Measurements from ENCODE around the gene KIAA0232.

The KIAA0232 gene

DNA sequence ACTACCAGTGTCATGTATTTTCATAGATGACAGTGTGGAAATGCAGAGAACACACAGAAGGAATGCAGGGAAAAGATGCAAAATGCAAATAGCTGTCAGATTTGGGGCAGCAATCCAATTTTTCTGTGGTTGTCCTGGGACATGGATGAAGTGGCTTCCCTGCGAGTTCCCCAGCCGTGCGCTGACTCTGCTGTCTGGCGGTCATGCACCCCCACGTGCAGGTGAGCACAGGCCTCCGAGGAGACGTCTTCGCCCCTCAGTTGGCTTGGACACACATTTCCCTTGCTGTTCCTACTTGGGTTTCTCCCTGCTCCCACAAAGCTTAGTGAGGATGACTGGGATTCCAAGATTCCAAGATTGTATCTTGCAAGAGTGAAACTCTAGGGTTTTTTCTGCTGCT, 42.2 kb upstream of the KIAA0232 start:
- Histone ChIP-seq H3K36me3 (no peaks in the 10 kb centered on the region), H3K9me3 (no peaks in the 10 kb centered on the region), H3K4me3 (ENCODE audit: low read depth, low read length) (no peak overlapping the region), H3K4me1 (no peaks in the 10 kb centered on the region), H3K27me3 (no peaks in the 10 kb centered on the region; the same call in 1 of the 2 replicates)
- no peak for DNase-seq
- TF ChIP-seq, protein P1, sequence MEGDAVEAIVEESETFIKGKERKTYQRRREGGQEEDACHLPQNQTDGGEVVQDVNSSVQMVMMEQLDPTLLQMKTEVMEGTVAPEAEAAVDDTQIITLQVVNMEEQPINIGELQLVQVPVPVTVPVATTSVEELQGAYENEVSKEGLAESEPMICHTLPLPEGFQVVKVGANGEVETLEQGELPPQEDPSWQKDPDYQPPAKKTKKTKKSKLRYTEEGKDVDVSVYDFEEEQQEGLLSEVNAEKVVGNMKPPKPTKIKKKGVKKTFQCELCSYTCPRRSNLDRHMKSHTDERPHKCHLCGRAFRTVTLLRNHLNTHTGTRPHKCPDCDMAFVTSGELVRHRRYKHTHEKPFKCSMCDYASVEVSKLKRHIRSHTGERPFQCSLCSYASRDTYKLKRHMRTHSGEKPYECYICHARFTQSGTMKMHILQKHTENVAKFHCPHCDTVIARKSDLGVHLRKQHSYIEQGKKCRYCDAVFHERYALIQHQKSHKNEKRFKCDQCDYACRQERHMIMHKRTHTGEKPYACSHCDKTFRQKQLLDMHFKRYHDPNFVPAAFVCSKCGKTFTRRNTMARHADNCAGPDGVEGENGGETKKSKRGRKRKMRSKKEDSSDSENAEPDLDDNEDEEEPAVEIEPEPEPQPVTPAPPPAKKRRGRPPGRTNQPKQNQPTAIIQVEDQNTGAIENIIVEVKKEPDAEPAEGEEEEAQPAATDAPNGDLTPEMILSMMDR (IDR thresholded peaks at IDR 0.05; ENCODE audit: low read depth, low read length), result no peak

DNA sequence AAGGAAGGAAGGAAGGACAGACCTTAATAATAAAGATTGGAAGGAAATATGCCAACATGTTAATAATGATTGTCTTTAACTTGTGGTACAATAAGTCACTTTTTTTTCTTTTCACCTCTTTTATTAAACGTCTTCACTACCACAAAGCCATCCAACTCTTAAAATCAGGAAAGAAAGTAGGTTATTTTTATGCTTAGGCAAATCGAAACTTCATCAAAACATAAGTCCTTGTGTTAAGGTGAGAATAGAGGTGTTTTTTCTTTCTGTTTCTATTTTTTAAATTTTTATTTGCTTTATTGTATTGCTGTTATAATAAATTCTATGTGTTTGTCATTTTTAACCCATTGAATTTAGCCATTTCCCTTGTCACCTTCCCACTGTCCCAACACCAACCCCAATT, 40.0 kb upstream of the KIAA0232 start:
- Histone ChIP-seq H3K4me1 (no peaks in the 10 kb centered on the region), H3K27me3 (no peaks in the 10 kb centered on the region; the same call in 1 of the 2 replicates), H3K9me3 (no peaks in the 10 kb centered on the region), H3K36me3 (no peaks in the 10 kb centered on the region), H3K4me3 (ENCODE audit: low read depth, low read length) (no peak overlapping the region)
- no peak for DNase-seq
- TF ChIP-seq, protein P1 (IDR thresholded peaks at IDR 0.05; ENCODE audit: low read depth, low read length), result no peak

DNA sequence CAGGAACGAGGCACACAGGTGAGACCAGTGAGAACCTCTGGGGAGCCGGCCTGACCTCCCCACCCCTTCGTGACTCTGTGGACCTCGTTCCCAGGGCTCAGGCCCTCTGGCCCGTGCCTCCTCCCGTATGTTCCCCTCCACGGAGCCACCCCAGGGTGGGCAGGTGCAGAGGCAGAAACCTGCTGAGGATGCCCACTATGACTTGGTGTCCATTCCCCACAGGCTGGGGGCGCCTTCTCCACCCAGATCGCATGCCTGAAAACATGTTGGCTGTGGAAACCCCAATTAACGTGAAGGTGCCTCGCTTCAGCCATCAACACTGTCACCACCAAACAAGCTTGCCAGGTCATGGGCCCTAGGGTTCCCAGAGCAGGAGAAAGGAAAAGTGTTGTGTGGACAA, 39.5 kb upstream of the KIAA0232 start:
- DNase-seq, result no peak
- no peaks in the 10 kb centered on the region; the same call in 1 of the 2 replicates for H3K27me3 ChIP-seq
- no peak overlapping the region for H3K4me3 ChIP-seq (ENCODE audit: low read depth, low read length)
- no peaks in the 10 kb centered on the region for H3K9me3 ChIP-seq
- H3K4me1 ChIP-seq, result no peaks in the 10 kb centered on the region
- TF ChIP-seq, protein P1 (IDR thresholded peaks at IDR 0.05; ENCODE audit: low read depth, low read length), result no peak
- no peaks in the 10 kb centered on the region for H3K36me3 ChIP-seq

DNA sequence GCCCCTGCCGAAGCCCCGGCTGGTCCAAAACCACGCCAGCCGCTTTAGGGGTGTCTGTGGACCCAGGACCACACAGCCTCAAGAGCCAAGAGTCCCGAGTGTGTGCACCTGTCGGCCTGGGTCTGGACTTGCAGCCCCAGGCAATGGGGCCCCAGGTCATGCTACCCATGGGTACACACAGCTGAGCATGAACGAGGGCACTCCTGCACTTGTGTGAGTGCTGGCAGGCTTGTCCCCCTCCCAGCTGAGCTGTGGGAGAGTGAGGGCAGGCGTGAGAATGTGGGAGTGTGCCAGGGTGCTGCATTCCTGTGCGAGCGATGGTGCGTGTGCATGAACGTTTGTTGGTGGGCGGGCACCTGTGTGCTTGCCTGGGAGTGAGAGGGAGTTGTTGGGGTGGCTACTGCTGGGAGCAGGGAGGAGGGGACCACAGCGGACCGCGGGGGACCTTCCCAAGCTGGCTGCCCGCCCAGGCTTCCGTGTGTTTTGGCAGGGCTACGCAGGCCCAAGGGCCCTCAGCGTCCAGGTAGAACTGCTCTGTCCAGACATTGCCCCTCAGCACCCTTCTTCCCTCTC, 35.7 kb upstream of the KIAA0232 start:
- DNase-seq, result no peak
- no peak overlapping the region for H3K4me3 ChIP-seq (ENCODE audit: low read depth, low read length)

DNA sequence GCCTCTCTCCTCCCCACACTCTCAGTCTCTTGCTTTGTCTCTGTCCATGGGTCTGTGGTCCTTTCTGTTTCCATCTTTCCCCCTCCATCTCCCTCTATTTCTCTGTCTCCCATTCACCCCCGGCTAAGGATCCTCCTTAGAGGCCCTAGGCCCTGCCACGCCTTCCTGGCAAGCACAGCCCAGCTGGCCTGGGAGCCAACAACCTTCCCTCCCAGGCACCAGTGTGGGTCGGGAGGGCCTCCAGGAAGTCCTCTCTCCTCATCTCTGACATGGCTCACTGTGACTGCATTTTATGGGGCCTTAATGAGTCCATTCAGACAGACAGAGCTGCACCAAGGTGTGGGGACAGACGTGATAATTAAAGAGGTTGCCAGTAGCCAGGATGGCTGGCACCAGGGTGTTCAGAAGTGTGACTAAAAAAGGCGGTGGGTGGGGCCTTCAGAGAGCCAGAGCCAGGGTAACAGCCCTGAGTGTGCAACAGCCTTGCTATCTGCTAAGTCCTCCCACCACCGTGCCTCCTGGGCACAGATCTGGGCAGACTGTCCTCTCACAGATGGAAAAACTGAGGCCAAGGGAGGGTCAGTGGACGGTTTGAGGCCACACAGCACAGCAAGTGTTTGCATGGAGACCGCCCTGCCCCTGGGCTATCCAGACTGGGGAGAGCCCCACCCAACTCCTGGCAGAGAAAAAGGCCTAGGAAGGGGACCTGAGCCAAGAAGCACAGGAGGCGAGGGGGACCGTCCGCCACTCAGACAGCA, 35.1 kb upstream of the KIAA0232 start:
- no peak for DNase-seq
- H3K4me3 ChIP-seq (ENCODE audit: low read depth, low read length), result no peak overlapping the region
- H3K4me1 ChIP-seq, result no peaks in the 10 kb centered on the region; the same call in 1 of the 2 replicates
- H3K9me3 ChIP-seq, result no peaks in the 10 kb centered on the region
- H3K36me3 ChIP-seq, result no peaks in the 10 kb centered on the region
- TF ChIP-seq, protein P1 (IDR thresholded peaks at IDR 0.05; ENCODE audit: low read depth, low read length), result no peak
- no peaks in the 10 kb centered on the region for H3K27me3 ChIP-seq

More for the DNA sequence above, 35.7 kb upstream of the KIAA0232 start:
- no peaks in the 10 kb centered on the region for H3K27me3 ChIP-seq
- no peaks in the 10 kb centered on the region for H3K9me3 ChIP-seq
- TF ChIP-seq, protein P1 (IDR thresholded peaks at IDR 0.05; ENCODE audit: low read depth, low read length), result no peak
- no peaks in the 10 kb centered on the region; the same call in 1 of the 2 replicates for H3K4me1 ChIP-seq
- H3K36me3 ChIP-seq, result no peaks in the 10 kb centered on the region

DNA sequence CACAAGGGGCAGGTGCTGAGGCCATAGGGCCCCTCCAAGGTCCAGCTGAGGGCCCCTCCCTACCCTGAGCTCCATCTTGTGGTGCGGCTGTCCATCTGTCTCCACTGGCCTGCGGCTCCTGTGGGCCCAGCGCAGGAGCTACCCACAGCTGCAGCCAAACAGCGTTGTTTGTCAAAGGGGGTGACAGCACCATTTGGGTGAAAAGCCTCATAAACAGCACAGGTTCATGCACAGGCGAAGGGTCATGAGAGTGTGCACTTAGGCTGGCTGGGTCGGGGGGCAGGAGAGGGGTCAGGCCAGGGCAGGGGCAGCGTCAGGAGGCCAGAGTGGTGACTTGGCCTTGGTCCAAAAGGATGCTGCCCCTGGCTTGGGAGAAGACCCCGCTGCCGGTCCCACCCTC, 34.2 kb upstream of the KIAA0232 start:
- DNase-seq, result no peak
- no peaks in the 10 kb centered on the region for H3K36me3 ChIP-seq
- H3K4me3 ChIP-seq (ENCODE audit: low read depth, low read length), result no peak overlapping the region
- TF ChIP-seq, protein P1 (IDR thresholded peaks at IDR 0.05; ENCODE audit: low read depth, low read length), result no peak
- H3K4me1 ChIP-seq, result no peaks in the 10 kb centered on the region; the same call in 1 of the 2 replicates
- no peaks in the 10 kb centered on the region for H3K27me3 ChIP-seq
- no peaks in the 10 kb centered on the region for H3K9me3 ChIP-seq
